Fibroblast of lung (primary cell): ENCODE data around the gene SRGAP2C.
"Not testable (repeated sequence)": the region's sequence is repeated elsewhere in the genome, so short reads cannot be mapped to it uniquely, and the experiment has no call there.

Source experiments
- CTCF ChIP-seq, 2 donors: IDR thresholded peaks in 1 of 2; conservative IDR thresholded peaks in 1 of 2; 1 replicate in 1 of 2; 2 replicates in 1 of 2; pipeline ENCODE4 v1.5.1; 2011 to 2012; ENCODE audit warnings: low read length in 2 of 2, control low read depth in 1 of 2, inconsistent platforms in 1 of 2, low read depth in 1 of 2, mild to moderate bottlenecking in 1 of 2
- EZH2 ChIP-seq: IDR thresholded peaks from 2 replicates; pipeline ENCODE4 v1.5.1; 2012; ENCODE audit warnings: low read length, control low read depth, mild to moderate bottlenecking; ENCODE audit errors: missing control alignments

GRCh38 chr1:121366171-121366570 lies 181.4 kb downstream of the SRGAP2C start:
- not testable (repeated sequence) for TF ChIP-seq CTCF (conservative IDR thresholded peaks at IDR 0.05 in 1 of 2, IDR thresholded peaks at IDR 0.05 in 1 of 2; ENCODE audit: low read depth in 1 of 2, low read length in 2 of 2); EZH2
